Vagina (tissue), 2 donors: ENCODE measurements around the gene SENP6.

Source experiments
- POLR2AphosphoS5 ChIP-seq, 2 donors: sonication (generic); formaldehyde crosslinking; IDR thresholded peaks; one replicate each; pipeline ENCODE4 v1.9.0; 2017; ENCODE audit warnings: antibody characterized with exemption in 2 of 2, mild to moderate bottlenecking in 2 of 2, low read depth in 1 of 2; ENCODE audit not compliant: insufficient read depth in 1 of 2
- TF ChIP-seq, protein P1 (sequence below), 3 experiments: fragments of 450-650 bp in 2 of 3; fragments of 200-600 bp in 1 of 3; sonication (generic) in 1 of 3; IDR thresholded peaks; one replicate each; pipeline ENCODE4 v1.5.1; 2017 to 2019; ENCODE audit warnings: antibody characterized with exemption in 3 of 3, mild to moderate bottlenecking in 2 of 3, moderate library complexity in 2 of 3

DNA sequence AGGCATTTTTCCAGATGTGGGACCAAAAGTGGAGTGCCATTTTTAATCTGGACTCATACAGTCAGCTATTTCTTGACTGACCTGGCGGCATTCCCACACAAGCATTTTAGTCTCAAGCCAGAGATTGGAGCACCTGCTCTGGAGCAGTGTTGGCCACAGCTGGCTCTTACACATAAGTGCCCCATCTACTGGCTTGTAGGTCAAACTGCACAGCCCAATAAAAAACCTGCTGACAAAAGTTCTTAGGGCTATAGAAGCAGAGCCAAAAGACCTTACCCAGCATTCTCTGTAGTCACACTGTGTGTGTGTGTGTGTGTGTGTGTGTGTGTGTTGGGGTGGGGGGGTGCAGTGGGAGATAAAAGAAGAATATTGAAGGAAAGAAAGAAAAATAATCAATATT is 38.6 kb upstream of the SENP6 start:
- TF ChIP-seq, protein P1, sequence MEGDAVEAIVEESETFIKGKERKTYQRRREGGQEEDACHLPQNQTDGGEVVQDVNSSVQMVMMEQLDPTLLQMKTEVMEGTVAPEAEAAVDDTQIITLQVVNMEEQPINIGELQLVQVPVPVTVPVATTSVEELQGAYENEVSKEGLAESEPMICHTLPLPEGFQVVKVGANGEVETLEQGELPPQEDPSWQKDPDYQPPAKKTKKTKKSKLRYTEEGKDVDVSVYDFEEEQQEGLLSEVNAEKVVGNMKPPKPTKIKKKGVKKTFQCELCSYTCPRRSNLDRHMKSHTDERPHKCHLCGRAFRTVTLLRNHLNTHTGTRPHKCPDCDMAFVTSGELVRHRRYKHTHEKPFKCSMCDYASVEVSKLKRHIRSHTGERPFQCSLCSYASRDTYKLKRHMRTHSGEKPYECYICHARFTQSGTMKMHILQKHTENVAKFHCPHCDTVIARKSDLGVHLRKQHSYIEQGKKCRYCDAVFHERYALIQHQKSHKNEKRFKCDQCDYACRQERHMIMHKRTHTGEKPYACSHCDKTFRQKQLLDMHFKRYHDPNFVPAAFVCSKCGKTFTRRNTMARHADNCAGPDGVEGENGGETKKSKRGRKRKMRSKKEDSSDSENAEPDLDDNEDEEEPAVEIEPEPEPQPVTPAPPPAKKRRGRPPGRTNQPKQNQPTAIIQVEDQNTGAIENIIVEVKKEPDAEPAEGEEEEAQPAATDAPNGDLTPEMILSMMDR (IDR thresholded peaks at IDR 0.05): no peak
- TF ChIP-seq POLR2AphosphoS5 (IDR thresholded peaks at IDR 0.05; ENCODE audit: insufficient read depth in 1 of 2, low read depth in 1 of 2): no peak
